GM18909 (cell line): ENCODE results near the gene LIN7A.
"Not testable (repeated sequence)": the region's sequence is repeated elsewhere in the genome, so short reads cannot be mapped to it uniquely, and the experiment has no call there.

ENCODE experiments used
- ATAC-seq: cut with Tn5 transposase; IDR thresholded peaks from one replicate; pipeline ENCODE4 v1.9.1; 2021; ENCODE audit warnings: mild to moderate bottlenecking; ENCODE audit not compliant: unreplicated experiment, poor library complexity

Gene LIN7A

DNA sequence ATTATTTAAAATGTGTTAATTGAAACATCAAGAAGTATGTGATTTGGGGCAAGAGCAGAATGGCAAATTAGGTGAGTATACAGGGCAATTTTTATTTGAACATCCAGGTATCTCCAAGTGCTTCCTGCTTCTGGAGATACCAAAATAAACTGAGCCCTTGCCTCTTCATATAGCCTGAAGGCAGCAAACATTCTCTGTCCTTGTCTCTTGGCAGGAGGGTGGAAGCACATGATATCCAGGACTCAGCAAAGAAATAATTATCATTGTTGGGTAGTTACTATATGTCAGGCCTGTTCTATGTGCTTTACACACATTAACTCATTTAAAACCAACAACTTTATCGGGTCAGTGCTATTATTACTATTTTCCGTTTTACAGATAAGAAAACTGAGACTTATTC lies 12.5 kb downstream of the LIN7A start:
- ATAC-seq: no peak

DNA sequence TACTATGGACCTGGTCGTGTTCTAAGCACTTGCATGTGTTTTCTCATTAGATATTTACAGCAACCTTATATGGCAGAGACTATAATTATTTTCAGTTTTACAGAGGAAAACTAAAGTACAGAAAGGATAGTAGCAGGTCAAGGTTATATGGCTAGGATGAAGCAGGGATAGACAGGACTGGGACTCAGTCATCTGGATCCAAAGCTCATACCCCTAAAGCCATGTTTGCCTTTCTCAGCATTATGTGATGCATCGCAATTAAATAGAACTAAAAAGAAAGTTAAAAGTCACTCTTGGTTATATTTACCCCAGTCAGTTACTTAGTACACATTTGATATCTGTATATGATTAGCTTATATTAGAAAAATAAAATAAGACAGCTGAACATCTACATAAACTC lies 13.3 kb downstream of the LIN7A start:
- no peak for ATAC-seq

DNA sequence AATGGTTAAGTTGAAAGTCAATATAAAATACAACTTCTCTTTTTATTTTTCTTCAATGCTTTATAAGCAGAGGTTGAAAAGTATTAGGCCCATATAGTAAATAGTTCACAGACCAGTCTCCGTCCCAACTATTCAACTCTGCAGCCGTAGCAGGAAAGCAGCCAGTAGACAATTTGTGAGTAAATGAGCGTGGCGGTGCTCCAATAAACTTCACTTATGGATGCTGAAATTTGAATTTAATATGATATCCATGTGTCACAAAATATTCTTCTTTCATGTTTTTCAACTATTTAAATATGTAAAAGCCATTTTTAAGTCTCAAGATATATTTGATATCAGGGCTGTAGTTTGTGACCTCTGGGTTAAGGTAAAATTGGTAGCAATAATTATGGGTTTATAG lies 17.7 kb downstream of the LIN7A start:
- no peak for ATAC-seq

DNA sequence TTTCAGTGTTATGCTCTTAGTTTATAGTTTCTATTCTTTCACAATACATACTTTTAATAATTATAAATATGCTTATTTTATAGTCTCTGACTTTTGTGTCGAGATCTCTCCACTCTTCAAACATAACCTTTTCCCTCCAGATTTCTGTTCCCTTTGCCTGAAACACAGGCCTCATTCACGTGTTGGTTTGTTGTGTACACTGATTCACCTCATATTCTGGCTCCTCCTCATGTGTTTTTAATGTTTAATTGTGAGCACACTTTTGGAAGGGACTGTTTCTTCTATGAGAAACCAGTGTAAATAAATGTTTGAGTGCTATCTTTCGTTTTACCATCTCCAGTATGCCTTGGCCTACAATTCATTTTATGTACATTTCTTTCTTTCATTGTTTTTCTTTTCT lies 20.1 kb downstream of the LIN7A start:
- ATAC-seq: no peak

DNA sequence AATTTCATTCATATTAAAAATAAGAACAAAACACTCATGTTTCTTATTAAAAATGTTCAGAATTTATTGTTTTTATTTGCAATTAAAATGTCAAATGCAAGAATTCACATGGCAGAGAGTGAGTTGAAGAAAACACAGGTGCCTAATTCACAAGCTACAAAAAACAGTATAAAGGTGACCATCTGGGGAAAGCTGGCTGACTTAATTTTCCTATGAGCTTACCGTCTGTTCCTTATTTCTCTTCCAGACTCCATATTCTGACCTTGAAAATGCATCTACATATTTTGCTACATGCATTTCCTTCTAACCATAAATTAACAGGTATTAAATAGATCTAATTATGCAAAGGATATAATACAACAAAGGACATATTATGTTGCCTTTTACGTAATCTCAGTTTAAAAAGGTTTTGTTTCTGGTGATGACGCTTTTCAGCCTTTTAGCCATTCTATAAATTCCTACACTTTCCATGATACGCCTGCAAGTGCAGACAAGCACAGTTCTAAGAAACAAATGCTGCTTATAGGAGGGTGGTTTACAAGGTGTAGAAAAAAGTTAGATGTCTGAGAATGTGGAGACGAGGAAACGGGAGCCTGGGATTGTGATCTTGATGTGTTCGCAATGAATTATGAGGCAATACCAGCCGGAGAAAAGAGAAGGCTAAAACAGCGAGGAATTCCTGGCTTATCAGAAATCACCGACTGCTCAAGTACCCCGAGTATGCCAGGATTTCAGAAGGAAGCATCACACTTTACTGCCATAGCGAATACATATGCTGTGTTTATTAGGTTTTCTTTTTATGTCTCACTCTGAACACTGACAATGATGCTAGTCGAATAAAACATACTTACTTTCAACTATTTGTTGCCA lies 24.6 kb downstream of the LIN7A start:
- ATAC-seq: no peak

DNA sequence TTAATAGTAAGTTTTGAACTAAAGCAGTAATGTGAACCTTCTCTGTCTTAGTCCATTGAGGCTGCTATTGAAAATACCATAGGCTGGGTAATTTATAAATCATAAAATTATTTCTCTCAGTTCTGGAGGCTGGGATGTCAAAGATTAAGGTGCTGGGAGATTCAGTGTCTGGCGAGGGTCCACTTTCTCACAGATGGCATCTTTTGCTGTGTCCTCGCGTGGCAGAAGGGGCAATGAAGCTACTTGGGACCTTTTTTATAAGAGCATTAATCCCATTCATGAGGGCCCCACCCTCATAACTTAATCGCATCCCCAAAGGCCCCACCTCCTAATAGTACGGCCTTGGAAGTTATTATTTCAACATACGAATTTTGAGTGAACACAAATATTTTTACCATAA lies 28.4 kb downstream of the LIN7A start:
- no peak for ATAC-seq

DNA sequence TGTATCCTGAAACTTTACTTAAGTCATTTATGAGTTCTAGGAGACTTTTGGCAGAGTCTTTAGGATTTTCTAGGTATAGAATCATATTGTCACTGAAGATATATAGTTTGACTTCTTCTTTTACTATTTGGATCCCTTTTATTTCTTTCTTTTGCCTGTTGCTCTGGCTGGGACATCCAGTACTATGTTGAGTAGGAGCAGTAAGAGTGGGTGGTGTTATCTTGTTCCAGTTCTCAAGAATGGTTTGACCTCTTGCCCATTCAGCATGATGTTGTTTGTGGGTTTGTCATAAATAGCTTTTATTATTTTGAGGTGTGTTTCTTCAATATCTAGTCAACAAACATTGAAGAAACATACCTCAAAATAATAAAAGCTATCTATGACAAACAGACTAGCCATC lies 35.0 kb downstream of the LIN7A start:
- no peak for ATAC-seq

DNA sequence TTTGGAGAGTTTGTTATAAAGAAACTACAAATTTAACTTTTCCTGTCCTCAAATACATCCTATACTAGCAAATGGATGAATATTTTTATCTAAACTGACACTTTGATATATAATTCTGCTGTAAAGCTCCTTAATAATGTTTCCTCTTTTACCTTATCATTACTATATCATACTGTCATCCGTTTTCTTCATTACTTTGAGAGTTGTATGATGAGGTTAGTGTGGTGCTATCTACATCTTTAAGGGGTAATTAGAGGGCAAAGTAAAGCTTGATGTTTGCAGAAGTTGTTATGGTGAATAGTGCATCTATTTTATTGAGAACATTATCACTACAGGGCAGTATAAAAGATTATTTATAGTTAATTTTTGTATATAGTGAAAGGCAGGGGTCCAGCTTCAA lies 36.1 kb downstream of the LIN7A start:
- ATAC-seq: no peak

DNA sequence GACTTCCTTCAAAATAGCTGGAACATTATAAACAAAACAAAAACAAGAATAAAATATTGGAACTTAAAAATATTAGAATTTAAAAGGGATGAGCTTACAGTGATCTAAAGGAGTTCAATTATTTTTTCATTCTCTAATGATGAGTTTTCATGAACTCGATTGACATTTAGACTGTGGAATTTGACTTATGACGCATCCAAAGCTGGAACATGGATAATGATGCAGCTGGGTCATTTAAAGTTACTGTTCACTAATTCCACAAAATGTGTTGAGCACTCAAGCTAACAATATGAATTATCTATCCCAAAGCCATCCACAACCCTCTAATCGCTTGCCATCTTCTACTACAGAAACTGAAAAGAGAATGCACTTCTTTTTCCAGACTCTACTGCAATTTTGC lies 42.5 kb downstream of the LIN7A start:
- no peak for ATAC-seq

DNA sequence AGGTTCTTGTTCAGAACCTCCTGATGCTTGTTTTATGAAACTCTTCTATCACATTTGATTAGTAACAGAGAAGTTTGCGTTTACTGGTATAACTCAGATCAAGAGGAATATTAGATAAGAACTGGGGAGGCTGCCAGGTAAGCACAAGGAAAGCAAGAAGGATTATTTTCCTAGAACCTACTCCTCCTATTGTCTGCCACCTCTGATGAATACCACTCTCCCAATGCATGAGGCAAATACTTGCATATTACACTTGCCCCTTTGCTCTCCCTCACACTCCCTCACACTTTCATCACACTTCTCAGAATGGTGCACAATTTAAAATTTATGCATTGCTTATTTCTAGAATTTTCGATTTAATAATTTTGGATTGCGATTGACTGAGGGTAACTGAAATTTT lies 43.6 kb downstream of the LIN7A start:
- ATAC-seq: no peak

DNA sequence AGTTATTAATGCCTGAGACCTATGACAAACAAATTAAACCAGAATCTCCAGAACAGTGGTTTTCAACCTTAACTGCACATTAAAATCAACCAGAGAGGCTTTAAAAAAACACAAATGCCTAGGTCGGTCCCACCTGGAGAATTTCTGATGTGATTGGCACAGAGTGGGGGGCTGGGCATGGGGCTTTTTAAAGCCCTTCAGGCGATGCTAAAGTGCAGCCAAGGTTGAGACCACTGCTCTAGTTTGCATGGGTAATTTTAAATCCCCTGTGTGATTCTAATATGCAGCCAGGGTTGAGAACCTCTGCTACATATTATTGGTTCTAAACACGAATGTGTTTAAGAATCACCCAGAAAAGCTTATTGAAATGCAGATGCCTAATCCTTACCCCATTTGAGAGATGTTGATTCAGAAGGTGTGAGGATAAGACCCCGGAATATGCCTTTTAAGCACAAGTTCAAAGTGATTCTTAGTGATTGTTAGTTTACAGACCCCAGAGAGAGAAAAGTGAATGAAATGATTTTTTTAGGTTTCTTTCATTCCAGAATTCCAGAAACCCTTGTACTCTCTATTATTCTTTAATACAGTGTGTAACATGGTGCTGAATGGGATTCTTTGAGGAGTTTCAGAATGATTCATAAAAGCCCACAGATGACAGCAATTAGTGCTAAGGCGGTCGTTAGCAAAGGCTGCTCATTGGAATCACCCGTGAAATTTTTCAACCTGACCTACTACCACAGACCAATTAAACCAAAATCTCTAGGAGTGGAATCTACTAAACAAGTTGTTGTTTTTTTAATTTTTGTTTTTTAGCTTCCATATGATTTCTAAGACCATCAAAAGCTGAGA lies 44.9 kb downstream of the LIN7A start:
- peak; percentile 62 for ATAC-seq

DNA sequence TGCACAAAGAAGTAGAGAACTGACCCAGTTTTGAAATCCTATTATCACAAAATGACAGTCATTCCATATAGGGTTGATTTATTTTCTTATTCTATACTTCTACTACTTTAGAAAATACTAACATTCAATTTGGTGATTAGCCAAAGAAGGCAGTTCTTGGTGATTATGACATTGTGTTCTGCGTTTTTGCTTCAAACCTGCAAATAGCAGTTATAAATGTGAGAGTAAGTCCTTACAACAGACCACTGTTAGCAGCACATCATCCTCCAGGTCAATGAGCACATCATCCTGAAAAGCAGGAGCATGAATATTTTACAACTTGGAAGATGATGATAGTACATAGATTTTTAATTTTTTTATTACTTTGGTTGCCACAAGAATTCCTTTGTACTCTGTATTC lies 53.1 kb downstream of the LIN7A start:
- ATAC-seq: no peak

DNA sequence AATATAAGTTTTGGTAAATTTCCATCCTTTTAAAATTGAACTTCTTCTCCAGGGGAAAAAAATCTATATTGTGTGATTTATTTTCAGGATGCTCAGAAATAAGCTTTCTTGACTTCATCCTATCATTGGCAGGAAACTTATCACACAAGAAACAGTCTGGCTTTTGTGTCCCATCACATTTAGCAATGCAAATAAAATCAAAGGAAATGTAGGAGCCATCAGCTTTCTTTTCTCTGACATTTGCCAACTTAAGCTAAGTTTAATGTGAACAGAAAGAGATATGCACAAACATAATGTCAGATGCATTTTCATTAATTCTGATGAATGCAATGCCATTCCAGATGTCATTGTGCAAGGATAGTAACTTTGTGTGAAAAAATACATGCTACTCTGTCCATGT lies 56.6 kb downstream of the LIN7A start:
- no peak for ATAC-seq

DNA sequence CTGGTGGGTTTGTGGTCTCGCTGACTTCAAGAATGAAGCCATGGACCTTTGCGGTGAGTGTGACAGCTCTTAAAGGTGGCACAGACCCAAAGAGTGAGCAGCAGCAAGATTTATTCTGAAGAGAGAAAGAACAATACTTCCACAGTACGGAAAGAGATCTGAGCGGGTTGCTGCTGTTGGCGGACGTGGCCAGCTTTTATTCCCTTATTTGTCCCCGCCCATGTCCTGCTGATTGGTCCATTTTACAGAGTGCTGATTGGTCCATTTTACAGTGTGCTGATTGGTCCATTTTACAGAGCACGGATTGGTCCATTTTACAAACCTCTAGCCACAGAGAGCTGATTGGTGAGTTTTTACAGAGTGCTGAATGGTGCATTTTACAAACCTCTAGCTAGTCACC lies 59.3 kb downstream of the LIN7A start:
- ATAC-seq: not testable (repeated sequence)

DNA sequence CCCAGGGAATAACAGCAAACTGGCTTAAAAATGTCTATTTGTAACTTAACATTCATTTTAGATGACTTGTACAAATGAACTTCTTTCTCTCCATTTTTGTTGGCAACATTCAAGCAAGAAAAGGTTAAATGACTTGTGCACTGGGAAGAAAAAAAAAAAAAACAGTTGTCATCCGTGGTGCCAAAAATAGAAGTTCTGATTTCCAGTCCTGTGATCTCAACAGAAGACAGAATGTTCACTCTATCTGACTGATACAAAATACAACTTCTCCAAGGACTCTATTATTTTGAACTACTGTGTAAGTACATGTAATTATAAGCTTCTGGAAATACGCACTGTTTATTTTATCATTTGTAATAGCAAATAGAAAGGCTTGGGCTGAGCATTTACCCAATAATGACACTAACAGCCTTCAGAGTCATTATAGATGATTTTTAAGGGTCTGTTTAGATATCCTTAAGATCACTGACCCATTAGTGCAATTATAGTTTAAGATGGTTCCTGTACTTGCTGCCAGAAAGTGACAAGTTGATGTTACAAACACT lies 59.9 kb downstream of the LIN7A start:
- no peak for ATAC-seq

DNA sequence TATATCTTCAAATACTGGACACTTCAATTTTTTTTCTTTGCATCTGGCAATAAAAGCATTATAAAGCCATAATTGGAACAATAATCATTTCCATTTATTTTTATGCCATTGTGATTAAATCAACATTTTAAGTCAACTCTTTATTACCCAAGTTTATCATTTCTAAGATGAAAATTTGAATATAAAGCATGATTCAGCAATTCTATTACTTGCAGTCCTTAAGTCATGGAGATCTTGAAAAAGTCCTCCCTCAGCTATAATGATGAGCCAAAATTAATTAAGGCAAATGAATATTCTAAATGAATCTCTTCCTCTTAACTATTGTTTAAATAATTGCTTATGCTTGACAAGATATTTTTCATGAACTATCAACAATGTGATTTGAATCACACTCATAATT lies 65.7 kb downstream of the LIN7A start:
- ATAC-seq: no peak

DNA sequence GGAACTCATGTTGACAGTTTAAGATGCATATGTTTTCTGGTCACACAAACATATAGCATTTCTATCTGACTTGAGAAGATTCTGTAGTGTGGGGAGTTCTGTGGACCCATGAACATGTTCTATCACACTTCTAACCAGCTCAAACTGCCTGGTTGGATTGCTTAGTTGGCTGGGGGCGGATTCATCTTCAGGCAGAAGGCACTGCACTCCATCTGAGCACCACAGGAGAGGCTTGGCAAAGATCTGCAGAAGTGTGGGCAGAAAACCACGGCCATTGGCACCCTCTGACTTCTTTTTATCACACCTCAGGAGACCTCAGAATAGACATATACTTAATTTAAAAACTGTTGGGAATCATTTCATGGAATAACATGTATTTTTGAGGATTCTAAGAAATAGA lies 68.5 kb downstream of the LIN7A start:
- ATAC-seq: no peak

DNA sequence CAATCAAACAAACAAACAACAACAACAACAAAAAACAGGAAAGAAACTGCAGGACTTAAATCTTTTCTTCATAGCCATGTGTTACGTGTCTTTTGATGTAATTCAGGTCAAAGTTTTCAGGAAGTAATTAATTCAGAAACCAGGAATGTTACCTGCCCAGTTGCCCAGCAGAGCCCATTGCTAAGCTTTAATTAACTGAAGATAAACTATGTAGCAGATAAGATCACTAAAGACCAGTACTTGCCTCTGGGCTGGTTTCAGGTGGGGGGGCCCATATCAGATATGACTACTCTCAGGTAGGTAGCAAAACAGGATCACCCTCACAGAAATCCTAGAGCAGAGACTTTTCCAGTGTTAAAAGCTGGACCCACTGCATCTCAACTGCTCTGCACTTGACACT lies 69.2 kb downstream of the LIN7A start:
- no peak for ATAC-seq

DNA sequence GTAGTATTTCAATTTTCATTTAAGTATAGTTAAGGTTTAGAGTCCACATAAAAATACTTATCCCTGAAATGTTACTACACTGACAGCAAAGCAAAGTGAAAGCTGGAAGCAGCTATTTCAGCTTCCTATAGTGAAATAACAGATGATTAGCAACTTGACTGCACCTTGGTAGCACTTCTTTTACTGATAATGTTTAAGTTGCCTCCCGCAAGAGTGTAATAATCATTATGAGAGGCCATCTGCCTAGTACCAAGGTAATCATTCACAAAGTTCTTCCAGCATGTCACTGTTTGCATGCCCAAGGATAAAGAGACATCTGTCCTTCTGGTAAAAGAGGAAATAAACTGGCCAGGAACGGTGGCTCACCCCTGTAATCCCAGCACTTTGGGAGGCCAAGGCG lies 69.8 kb downstream of the LIN7A start:
- ATAC-seq: peak; percentile 47

DNA sequence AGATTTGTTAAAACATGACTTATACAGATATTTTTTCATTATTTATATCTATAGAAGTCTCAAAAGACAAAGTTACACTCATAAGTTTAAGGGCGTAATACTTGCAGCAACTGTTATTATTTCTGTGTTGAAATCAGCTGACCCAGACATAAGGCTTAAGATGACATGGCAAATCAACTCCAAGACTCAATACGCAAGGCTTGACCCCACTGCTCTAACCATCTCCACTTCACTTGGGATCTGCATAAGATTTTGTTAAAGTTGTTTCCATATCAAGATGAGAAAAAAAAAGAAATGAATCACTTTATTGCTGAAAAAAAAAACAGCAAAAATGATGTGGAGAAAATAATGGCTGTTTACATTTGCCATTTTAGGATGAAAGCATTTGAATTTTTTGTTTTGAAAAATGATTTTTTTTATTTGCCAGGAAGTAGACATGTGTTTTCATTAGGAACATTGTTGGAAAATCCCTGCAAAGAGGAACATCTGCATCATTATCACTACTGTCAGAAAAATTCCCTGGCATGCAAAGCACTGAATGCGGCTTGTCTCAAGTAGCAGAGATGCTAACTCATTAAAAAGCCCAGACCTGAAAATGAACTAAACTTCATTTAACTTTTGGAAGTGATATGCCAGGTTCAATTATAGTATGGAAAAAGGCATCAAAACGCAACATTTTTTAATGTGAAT lies 73.5 kb downstream of the LIN7A start:
- ATAC-seq: no peak

DNA sequence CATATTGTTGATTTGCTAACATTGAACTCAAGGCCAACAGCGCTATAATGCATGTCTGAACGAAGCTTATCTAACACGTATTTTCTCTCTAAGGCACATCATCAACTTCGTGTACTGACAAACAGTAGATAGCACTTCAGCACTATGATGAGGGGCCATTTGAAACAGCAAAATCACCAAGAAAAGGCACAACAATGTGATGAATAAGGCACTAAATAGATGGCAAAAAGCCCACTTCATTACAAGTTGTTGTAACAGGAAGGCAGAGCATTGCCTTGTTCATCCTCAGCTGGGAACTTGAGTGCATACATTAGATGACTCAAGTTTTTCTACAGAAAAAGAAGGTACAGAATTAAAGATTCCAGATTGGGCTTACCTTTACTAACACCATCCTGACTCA lies 75.2 kb downstream of the LIN7A start:
- ATAC-seq: no peak
